Measurements from ENCODE around the gene RIIAD1.

RIIAD1 gene

GRCh38 chr1:151710187-151710840, 11.0 kb upstream of the RIIAD1 start:
- H3K4me3 ChIP-seq (replicated peaks; ENCODE audit: low read depth, low read length) = no peak overlapping the region
- no peak for DNase-seq (ENCODE audit: extremely low read depth, low read depth)
- TF ChIP-seq CTCF (IDR thresholded peaks at IDR 0.05; ENCODE audit: low read depth, low read length, missing control alignments) = no peak

- TF ChIP-seq CTCF (IDR thresholded peaks at IDR 0.05; ENCODE audit: low read depth, low read length, missing control alignments) = no peak
- no peak overlapping the region for H3K4me3 ChIP-seq (replicated peaks; ENCODE audit: low read depth, low read length)
- no peak for DNase-seq (ENCODE audit: extremely low read depth, low read depth)
Observed at GRCh38 chr1:151711044-151711800, 10.1 kb upstream of the RIIAD1 start.

- no peak overlapping the region for H3K4me3 ChIP-seq (replicated peaks; ENCODE audit: low read depth, low read length)
- no peak for TF ChIP-seq CTCF (IDR thresholded peaks at IDR 0.05; ENCODE audit: low read depth, low read length, missing control alignments)
- DNase-seq (ENCODE audit: extremely low read depth, low read depth) = no peak
Observed at GRCh38 chr1:151711951-151712350, 9.4 kb upstream of the RIIAD1 start.

GRCh38 chr1:151713044-151713443, 8.3 kb upstream of the RIIAD1 start:
- TF ChIP-seq CTCF (IDR thresholded peaks at IDR 0.05; ENCODE audit: low read depth, low read length, missing control alignments) = no peak
- H3K4me3 ChIP-seq (replicated peaks; ENCODE audit: low read depth, low read length) = no peak overlapping the region
- DNase-seq (ENCODE audit: extremely low read depth, low read depth) = no peak

GRCh38 chr1:151713874-151714273, 7.4 kb upstream of the RIIAD1 start:
- H3K4me3 ChIP-seq (replicated peaks; ENCODE audit: low read depth, low read length) = no peak overlapping the region
- TF ChIP-seq CTCF (IDR thresholded peaks at IDR 0.05; ENCODE audit: low read depth, low read length, missing control alignments) = no peak
- DNase-seq (ENCODE audit: extremely low read depth, low read depth) = no peak

GRCh38 chr1:151714820-151715725, 6.2 kb upstream of the RIIAD1 start:
- DNase-seq (ENCODE audit: extremely low read depth, low read depth) = no peak
- no peak overlapping the region for H3K4me3 ChIP-seq (replicated peaks; ENCODE audit: low read depth, low read length)
- no peak for TF ChIP-seq CTCF (IDR thresholded peaks at IDR 0.05; ENCODE audit: low read depth, low read length, missing control alignments)
